Measurements from ENCODE around the gene RNF114.

Gene RNF114

DNA sequence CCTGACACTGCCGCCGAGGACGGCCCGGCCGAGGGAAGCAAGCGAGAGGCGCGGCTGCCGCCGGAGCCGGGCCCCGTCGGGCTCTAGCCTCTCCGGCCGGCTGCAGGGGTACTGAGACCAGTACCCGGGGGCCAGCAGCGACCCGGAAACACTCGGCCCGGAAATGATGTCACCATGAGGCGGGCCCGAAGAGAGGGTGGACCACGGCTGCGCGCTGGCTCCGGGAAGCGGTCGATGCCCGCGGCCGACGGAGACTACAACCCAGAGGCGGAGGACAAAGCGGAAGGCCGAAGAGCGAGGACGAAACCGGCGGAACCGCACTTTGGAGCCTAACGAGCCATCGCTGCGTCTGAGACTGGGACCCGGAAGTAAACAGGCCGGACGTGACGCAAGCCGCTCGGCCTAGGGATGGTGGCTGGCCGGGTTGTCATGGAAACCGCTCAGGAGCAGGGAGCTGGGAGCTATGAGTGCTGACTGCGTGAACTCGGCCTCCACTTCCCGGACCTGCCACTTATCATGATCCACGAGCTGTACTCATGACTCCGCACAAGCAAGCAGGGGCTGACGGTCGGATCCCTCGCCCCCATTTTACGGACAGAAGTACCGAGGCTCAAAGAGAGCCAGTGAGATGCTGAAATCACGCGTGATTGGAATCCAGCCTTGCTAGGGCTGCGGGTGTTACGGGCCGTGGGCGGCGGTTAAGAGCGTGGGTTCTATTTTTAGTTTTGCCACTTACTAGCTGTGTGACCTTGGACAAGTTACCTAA, 20.6 kb upstream of the RNF114 start, which contains the start of gene SPATA2 (continued):
- TF ChIP-seq, protein P1, sequence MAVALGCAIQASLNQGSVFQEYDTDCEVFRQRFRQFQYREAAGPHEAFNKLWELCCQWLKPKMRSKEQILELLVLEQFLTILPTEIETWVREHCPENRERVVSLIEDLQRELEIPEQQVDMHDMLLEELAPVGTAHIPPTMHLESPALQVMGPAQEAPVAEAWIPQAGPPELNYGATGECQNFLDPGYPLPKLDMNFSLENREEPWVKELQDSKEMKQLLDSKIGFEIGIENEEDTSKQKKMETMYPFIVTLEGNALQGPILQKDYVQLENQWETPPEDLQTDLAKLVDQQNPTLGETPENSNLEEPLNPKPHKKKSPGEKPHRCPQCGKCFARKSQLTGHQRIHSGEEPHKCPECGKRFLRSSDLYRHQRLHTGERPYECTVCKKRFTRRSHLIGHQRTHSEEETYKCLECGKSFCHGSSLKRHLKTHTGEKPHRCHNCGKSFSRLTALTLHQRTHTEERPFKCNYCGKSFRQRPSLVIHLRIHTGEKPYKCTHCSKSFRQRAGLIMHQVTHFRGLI (tag by site-specific recombination; IDR thresholded peaks at IDR 0.05) = no peak
- TF ChIP-seq SCRT2 (tag by site-specific recombination; IDR thresholded peaks at IDR 0.05) (no peak), ZNF433 (tag by site-specific recombination; IDR thresholded peaks at IDR 0.05; ENCODE audit: low read depth) (no peak), ZNF112 (tag by site-specific recombination; IDR thresholded peaks at IDR 0.05) (no peak), ZNF426 (tag by site-specific recombination; IDR thresholded peaks at IDR 0.05) (no peak), SALL2 (tag by site-specific recombination; IDR thresholded peaks at IDR 0.05; ENCODE audit: borderline replicate concordance) (no peak), ZNF354C (tag by site-specific recombination; IDR thresholded peaks at IDR 0.05; ENCODE audit: borderline replicate concordance, low read depth) (no peak; the same call in 1 of the 2 replicates), ZNF544 (tag by site-specific recombination; IDR thresholded peaks at IDR 0.05) (no peak), REPIN1 (tag by site-specific recombination; IDR thresholded peaks at IDR 0.05; ENCODE audit: low read depth) (no peak), ZIC2 (tag by site-specific recombination; IDR thresholded peaks at IDR 0.05) (no peak), ZNF548 (tag by site-specific recombination; IDR thresholded peaks at IDR 0.05) (no peak), ZNF302 (tag by site-specific recombination; IDR thresholded peaks at IDR 0.05; ENCODE audit: low read depth) (no peak), IKZF3 (tag by site-specific recombination; IDR thresholded peaks at IDR 0.05) (no peak), BCL11B (tag by site-specific recombination; IDR thresholded peaks at IDR 0.05; ENCODE audit: low read depth) (no peak), ZNF677 (tag by site-specific recombination; IDR thresholded peaks at IDR 0.05) (no peak), ZNF10 (tag by site-specific recombination; IDR thresholded peaks at IDR 0.05) (no peak), ZNF555 (tag by site-specific recombination; conservative IDR thresholded peaks at IDR 0.05) (no peak), ZNF549 (tag by site-specific recombination; IDR thresholded peaks at IDR 0.05) (no peak), ZNF785 (tag by site-specific recombination; IDR thresholded peaks at IDR 0.05) (0 out of 2 replicates have a peak, but pooled peaks have one; percentile 33), ZNF239 (tag by site-specific recombination; IDR thresholded peaks at IDR 0.05) (no peak), ZNF133 (tag by site-specific recombination; IDR thresholded peaks at IDR 0.05) (no peak), ZNF211 (tag by site-specific recombination; IDR thresholded peaks at IDR 0.05; ENCODE audit: low read depth) (no peak), MYNN (tag by site-specific recombination; IDR thresholded peaks at IDR 0.05; ENCODE audit: borderline replicate concordance) (peak; percentile 38; the same call in 1 of the 2 replicates), WT1 (tag by site-specific recombination; IDR thresholded peaks at IDR 0.05) (no peak), ZNF610 (tag by site-specific recombination; IDR thresholded peaks at IDR 0.05; ENCODE audit: borderline replicate concordance) (peak; percentile 52; the same call in 1 of the 2 replicates), ZNF138 (tag by site-specific recombination; IDR thresholded peaks at IDR 0.05; ENCODE audit: borderline replicate concordance) (no peak), ZNF146 (tag by site-specific recombination; IDR thresholded peaks at IDR 0.05) (no peak), ZNF169 (tag by site-specific recombination; IDR thresholded peaks at IDR 0.05) (no peak), ZNF658 (tag by site-specific recombination; IDR thresholded peaks at IDR 0.05) (no peak), ZNF558 (tag by site-specific recombination; IDR thresholded peaks at IDR 0.05) (no peak), ZNF175 (tag by site-specific recombination; IDR thresholded peaks at IDR 0.05) (no peak), HOXD13 (CRISPR knock-in tag; IDR thresholded peaks at IDR 0.05; ENCODE audit: borderline replicate concordance) (no peak)
- TF ChIP-seq, protein P2, sequence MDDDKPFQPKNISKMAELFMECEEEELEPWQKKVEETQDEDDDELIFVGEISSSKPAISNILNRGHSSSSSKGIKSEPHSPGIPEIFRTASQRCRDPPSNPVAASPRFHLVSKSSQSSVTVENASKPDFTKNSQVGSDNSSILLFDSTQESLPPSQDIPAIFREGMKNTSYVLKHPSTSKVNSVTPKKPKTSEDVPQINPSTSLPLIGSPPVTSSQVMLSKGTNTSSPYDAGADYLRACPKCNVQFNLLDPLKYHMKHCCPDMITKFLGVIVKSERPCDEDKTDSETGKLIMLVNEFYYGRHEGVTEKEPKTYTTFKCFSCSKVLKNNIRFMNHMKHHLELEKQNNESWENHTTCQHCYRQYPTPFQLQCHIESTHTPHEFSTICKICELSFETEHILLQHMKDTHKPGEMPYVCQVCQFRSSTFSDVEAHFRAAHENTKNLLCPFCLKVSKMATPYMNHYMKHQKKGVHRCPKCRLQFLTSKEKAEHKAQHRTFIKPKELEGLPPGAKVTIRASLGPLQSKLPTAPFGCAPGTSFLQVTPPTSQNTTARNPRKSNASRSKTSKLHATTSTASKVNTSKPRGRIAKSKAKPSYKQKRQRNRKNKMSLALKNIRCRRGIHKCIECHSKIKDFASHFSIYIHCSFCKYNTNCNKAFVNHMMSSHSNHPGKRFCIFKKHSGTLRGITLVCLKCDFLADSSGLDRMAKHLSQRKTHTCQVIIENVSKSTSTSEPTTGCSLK (tag by site-specific recombination; IDR thresholded peaks at IDR 0.05) = no peak
- TF ChIP-seq, protein P3, sequence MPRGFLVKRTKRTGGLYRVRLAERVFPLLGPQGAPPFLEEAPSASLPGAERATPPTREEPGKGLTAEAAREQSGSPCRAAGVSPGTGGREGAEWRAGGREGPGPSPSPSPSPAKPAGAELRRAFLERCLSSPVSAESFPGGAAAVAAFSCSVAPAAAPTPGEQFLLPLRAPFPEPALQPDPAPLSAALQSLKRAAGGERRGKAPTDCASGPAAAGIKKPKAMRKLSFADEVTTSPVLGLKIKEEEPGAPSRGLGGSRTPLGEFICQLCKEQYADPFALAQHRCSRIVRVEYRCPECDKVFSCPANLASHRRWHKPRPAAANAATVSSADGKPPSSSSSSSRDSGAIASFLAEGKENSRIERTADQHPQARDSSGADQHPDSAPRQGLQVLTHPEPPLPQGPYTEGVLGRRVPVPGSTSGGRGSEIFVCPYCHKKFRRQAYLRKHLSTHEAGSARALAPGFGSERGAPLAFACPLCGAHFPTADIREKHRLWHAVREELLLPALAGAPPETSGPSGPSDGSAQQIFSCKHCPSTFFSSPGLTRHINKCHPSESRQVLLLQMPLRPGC (tag by site-specific recombination; IDR thresholded peaks at IDR 0.05) = no peak
- TF ChIP-seq, protein P4, sequence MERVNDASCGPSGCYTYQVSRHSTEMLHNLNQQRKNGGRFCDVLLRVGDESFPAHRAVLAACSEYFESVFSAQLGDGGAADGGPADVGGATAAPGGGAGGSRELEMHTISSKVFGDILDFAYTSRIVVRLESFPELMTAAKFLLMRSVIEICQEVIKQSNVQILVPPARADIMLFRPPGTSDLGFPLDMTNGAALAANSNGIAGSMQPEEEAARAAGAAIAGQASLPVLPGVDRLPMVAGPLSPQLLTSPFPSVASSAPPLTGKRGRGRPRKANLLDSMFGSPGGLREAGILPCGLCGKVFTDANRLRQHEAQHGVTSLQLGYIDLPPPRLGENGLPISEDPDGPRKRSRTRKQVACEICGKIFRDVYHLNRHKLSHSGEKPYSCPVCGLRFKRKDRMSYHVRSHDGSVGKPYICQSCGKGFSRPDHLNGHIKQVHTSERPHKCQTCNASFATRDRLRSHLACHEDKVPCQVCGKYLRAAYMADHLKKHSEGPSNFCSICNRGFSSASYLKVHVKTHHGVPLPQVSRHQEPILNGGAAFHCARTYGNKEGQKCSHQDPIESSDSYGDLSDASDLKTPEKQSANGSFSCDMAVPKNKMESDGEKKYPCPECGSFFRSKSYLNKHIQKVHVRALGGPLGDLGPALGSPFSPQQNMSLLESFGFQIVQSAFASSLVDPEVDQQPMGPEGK (tag by site-specific recombination; IDR thresholded peaks at IDR 0.05) = peak; percentile 39; the same call in 1 of the 2 replicates
